Measurements from ENCODE around the gene CAPN5. TPM values are rescaled to one million over a fixed set of nuclear protein-coding genes. Genes with fewer than 3 reads are reported as not detected.
"Not testable (repeated sequence)": the region's sequence is repeated elsewhere in the genome, so short reads cannot be mapped to it uniquely, and the experiment has no call there.

The CAPN5 gene
- total RNA-seq, 1 donor from 2014 or later: 4.0 TPM

DNA sequence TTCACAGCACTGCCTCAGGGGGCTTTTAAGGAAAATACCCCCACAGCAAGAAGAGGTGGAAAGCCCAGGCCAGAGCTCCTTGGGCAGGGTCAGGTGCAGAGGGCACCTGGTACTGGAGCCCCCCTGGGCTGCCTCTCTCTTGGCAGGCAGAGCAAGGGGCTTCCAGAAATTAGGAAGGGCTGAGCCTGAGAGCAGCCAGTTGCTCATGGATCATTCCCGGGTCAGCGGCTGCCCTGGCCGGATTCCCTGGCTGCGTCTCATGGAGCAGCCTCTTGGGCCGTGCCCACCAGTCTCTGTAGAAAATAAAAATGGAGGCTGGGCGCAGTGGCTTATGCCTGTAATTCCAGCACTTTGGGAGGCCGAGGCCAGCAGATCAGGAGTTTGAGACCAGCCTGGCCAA, 25.6 kb downstream of the CAPN5 start:
- DNase-seq (ENCODE audit: low spot score): no peak
- intact Hi-C loops (cut with DNase I): loop anchor here (10.0 kb wide), 1 partner anchor 168 kb away; no protein-coding TSS in a partner anchor

DNA sequence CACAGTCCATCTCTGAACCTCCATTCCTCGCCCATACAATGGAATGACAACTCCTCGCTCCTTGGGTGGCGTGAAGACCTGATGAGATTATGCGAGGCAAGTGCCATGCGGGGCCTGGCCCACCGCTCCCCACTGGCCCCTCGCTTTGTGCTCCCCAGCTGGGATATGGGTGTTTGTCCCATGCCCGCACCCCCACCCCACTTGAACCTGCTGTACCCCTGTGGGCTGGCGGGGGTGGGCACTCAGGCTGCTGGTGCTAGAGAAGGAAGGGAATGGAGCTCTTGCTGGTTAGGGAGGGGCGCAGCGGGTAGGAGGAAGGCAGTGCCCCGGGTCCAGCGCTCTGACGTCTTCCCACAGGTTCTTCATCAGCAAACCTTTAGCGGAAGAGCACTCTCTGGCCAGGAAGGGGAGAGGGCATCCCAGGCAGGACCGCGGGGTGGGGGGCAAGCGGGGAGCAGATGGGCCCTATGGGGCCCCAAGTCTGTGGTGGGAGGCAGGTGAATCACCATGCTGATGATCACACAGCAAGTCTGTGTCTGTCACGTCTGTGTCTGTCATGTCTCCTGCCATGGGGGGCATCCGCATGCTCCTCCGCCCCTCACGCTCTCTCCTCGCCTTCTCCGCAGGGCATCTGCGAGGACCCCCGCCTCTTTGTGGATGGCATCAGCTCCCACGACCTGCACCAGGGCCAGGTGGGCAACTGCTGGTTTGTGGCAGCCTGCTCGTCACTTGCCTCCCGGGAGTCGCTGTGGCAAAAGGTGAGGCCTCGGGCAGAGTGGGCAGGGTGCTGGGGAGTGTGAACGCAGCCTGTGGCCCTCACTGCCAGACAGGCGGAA, 26.5 kb downstream of the CAPN5 start:
- intact Hi-C loops (cut with DNase I): loop anchor here (10.0 kb wide), 1 partner anchor 168 kb away; no protein-coding TSS in a partner anchor
- DNase-seq (ENCODE audit: low spot score): no peak

DNA sequence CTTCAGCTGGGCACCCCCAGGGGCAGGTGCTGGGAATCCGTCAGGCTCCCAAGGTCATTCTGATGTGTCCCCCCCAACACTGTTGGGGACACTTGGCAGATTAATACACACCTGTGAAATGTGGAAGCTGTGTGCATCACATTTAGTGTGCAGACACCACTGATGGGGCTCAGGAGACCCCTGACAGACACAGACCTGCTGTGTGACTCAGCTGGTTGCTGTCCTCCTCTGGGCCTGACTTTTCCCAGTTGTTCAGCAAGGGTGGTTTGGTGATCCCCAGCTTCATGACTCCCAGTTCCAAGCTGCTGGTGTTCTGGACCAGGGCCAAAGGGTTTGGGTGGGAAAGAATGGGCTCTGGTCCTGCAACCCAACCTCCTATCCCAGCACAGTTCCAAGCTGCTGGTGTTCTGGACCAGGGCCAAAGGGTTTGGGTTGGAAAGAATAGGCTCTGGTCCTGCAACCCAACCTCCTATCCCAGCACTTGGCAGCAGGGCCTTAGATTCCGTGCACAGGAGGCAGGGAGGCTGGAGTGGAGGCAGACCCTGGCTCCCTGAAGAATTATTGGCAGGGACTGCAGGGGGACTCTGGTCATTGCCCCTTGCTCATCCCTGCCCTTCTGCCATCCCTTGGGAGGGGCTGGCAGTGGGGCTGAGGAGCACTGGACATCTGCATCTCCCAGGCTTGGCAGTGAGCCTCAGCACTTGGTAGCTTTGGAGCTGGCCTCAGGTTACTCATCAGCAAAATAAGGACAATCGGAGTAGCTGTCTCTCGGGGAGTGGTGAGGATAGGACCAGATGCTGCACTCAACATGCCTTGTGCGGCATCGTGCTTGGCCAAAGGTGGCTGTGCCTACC, 27.4 kb downstream of the CAPN5 start:
- intact Hi-C loops (cut with DNase I): loop anchor here (10.0 kb wide), 1 partner anchor 169 kb away; no protein-coding TSS in a partner anchor
- DNase-seq (ENCODE audit: low spot score): no peak

GRCh38 chr11:77094841-77095365, 28.1 kb downstream of the CAPN5 start:
- no peak for DNase-seq (ENCODE audit: low spot score)
- intact Hi-C loops (cut with DNase I): loop anchor here (10.0 kb wide), 1 partner anchor 170 kb away; no protein-coding TSS in a partner anchor

DNA sequence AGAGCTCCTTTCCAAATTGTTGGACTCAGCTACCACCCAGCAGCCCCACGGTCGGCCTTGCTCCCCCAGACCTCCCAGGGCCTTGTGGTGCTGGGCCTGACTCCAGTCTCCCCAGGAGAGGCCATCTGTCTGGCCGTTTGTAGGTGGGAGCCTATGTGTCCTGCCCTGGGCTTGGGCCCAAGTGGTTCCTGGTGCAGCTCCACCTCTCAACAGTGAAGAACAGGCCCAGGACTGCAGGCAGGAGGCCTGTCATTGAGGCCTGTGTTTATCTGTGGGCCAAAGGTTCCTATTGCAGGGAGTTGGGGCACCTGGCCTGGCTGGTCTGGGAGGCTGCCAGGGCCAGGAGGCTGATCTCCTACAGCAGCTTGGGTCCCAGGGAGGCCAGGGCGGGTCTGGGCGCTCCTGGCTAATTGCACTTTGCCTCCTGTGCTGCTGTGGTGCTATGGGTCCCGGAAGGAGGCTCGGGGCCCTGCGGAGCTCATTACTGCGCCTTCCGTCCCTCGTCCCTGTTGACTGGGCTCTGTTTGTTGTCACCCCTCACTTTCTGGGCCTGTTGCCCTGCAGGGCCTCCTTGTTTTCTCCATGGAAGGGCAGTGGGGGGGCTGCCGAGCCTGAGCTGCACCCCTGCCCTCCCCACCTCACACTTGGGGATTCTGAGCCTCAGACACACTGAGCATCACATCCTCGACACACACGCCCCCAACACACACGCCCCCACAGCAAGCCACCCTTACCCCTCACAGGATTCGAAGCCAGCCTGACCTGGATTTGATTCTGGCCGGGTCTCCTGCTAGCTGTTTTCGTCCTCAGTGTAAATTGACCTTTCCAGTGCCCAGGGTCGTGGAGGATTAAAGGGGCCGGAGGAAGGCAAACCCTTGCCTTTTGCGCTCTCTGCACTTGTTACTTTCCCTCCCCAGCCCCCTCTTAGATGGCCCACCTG, 29.1 kb downstream of the CAPN5 start:
- intact Hi-C loops (cut with DNase I): loop anchor here (10.0 kb wide), 1 partner anchor 171 kb away; no protein-coding TSS in a partner anchor
- no peak for DNase-seq (ENCODE audit: low spot score)

- DNase-seq (ENCODE audit: low spot score): no peak
- intact Hi-C loops (cut with DNase I): loop anchor here (10.0 kb wide), 1 partner anchor 172 kb away; no protein-coding TSS in a partner anchor
Observed at GRCh38 chr11:77096591-77097019, 29.8 kb downstream of the CAPN5 start.

GRCh38 chr11:77097180-77097579, 30.4 kb downstream of the CAPN5 start:
- not testable (repeated sequence) for DNase-seq (ENCODE audit: low spot score)
- intact Hi-C loops (cut with DNase I): loop anchor here (10.0 kb wide), 1 partner anchor 172 kb away; no protein-coding TSS in a partner anchor

DNA sequence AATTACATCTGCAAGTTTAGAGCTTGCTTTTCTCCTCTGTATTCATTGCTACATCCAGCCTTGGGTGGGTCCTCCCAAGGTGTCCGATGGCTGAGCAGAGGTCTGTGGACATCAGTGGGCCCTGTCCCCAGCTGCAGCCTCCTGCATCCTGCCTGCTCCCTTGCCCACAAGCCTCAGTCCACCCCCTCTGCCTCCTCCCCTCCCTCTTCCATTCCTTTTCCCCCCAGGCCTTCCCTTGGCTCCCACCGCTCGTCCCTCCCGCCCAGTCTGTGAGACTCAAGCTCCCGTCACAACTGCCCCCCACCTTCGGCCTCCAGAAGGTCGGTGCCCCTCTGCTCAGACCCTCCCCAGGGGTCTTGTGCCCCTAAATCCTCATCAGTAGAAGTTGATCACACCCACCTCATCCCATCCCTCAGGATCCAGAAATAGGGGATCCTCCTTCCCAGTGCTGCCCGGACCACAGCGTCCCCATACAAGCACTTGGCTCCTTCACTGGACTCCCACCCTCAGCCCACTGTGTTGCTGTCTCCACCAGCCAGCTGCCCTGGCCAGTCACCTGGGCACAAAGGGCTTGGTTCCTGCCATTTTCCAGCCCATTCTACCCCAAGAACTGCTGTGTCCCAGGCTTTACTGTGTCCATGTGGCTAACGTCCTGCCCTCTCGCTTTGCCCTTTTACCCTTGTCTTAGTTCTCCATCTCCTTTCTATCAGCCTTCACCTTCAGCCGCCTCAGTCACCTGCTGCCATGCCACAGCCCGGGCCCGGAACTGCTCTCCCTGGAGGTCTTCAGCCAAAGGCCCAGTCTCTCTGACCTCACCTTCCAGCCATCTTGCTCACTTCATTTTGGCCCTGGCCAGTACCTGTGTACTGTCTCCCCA, 33.6 kb downstream of the CAPN5 start:
- intact Hi-C loops (cut with DNase I): no loop called here

GRCh38 chr11:77101043-77101537, 34.3 kb downstream of the CAPN5 start:
- intact Hi-C loops (cut with DNase I): no loop called here
- DNase-seq (ENCODE audit: low spot score): no peak

More for the DNA sequence above, 33.6 kb downstream of the CAPN5 start:
- no peak for DNase-seq (ENCODE audit: low spot score)

- intact Hi-C loops (cut with DNase I): no loop called here
- no peak for DNase-seq (ENCODE audit: low spot score)
Observed at GRCh38 chr11:77102246-77103210, 35.8 kb downstream of the CAPN5 start, which contains the start of gene OMP. Gene OMP, plus strand, starts transcription at chr11:77102840. Its CDS starts 0 bp downstream, at chr11:77102840.

DNA sequence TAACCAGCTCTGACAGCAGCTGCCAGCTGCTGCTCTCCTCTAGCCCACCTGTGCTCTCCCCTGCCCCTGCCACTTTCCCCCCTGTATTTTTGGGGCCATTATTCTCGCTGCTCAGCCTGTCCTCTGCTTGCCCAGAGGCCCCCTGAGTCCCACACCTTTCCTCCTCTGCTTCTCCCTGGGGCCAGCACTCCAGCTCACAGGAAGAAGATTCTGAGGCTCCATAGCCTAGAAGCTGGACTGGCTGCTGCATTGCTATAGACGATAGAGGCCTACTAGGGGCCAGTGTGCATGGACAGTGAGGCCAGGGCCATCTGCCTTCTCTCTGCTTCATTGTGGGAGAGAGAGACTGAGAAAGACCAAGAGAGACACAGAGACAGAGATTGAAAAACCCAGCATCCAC, 36.5 kb downstream of the CAPN5 start:
- intact Hi-C loops (cut with DNase I): no loop called here
- DNase-seq (ENCODE audit: low spot score): no peak

- intact Hi-C loops (cut with DNase I): no loop called here
Observed at GRCh38 chr11:77104727-77105126, 38.0 kb downstream of the CAPN5 start.

DNA sequence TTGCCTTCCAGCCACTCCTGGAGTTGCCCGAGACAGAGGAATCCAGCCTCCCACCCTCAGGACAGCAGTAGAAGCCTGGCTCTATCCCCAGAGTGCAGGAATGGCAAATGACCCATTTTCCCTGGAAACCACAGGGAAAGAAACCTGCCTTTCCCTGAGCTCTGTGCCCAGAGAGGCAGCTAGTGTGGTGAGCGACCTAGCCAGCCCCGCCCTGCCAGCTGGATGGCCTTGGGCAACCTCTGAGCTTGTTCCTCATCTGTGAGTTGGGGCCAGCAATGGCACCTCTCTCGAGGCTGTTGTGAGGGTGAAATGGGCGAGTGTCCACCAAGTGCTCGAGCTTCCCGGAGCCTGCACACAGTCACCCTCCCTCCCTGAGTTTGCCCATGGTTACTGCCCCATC, 39.5 kb downstream of the CAPN5 start:
- intact Hi-C loops (cut with DNase I): no loop called here
- no peak for DNase-seq (ENCODE audit: low spot score)

More at GRCh38 chr11:77104727-77105126, 38.0 kb downstream of the CAPN5 start:
- DNase-seq (ENCODE audit: low spot score): no peak

DNA sequence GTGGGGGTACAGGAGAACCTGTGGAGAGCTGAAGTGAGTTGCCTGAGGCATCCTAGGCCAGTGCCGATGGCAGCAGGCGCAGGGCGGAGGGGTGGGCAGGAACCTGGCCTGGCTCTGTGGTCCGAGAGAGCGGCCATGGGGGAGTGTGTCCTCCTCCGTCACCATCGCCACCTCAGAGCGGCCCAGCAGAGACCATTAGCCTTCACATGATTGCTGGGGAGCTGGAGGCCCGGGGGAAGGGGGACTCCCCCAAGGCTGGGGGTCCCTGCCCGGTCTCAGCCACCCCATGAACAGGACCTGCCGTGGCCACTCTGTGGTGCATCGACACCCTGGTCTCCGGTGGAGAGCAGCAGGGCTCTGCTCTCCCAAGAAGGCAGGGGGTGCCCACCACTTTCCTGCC, 40.0 kb downstream of the CAPN5 start:
- DNase-seq (ENCODE audit: low spot score): no peak
- intact Hi-C loops (cut with DNase I): no loop called here

GRCh38 chr11:77107950-77108349, 41.2 kb downstream of the CAPN5 start:
- intact Hi-C loops (cut with DNase I): no loop called here
- DNase-seq (ENCODE audit: low spot score): no peak

DNA sequence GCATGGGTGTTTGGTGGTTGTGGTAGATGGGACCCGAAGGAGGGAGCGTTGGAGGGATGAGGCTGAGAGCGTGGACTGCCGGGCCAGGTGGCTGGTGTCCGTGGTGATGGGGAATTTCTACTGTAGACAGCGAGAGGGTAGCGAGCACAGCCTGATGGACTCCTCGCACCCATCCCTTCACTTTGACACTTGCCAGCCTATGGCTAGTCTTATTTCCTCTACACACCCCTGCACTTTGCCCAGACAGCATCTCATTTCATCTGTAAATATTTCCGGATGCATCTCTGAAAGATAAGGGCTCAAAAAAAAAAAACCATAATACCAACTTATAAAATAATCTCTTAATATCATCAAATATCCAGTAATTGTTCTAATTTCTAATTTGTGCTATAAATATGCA, 41.7 kb downstream of the CAPN5 start:
- DNase-seq (ENCODE audit: low spot score): no peak
- intact Hi-C loops (cut with DNase I): no loop called here

Data from cardiac septum (tissue), 1 donor.